Kidney (tissue), 14 donors: ENCODE measurements around the gene GDPD4. TPM values are rescaled to one million over a fixed set of nuclear protein-coding genes. Genes with fewer than 3 reads are reported as not detected.

ENCODE experiments used
- DNase-seq, 5 donors: peaks; one replicate each; pipeline ENCODE4 v3.0.0-alpha.2; 2013 to 2020
- FAIRE-seq: peaks from 2 replicates; lab custom pipeline; 2012; peaks lifted over from hg19 to GRCh38; lab: Jason Lieb, UNC
- H3K27ac ChIP-seq, 2 donors: one replicate each; pipeline ENCODE4 v1.7.0; 2013; ENCODE audit warnings: low read depth in 2 of 2, low read length in 2 of 2, inconsistent platforms in 1 of 2
- H3K27me3 ChIP-seq: one replicate; pipeline ENCODE4 v1.7.1; 2013; ENCODE audit warnings: low read length, inconsistent platforms; ENCODE audit not compliant: control insufficient read depth, insufficient read depth
- H3K36me3 ChIP-seq, 3 donors: one replicate each; pipeline versions ENCODE4 v1.7.0 to v1.7.1; 2013; ENCODE audit warnings: low read length in 3 of 3, control low read depth in 1 of 3, inconsistent platforms in 1 of 3; ENCODE audit not compliant: insufficient read depth in 3 of 3, control insufficient read depth in 2 of 3
- H3K4me1 ChIP-seq, 3 donors: one replicate each; pipeline versions ENCODE4 v1.7.0 to v1.7.1; 2013; ENCODE audit warnings: low read length in 3 of 3, inconsistent platforms in 1 of 3, low read depth in 1 of 3; ENCODE audit not compliant: control insufficient read depth in 2 of 3, insufficient read depth in 2 of 3
- H3K4me3 ChIP-seq, 3 donors: one replicate each; pipeline versions ENCODE4 v1.7.0 to v1.8.1; 2013; ENCODE audit warnings: low read length in 3 of 3, control low read depth in 1 of 3, inconsistent platforms in 1 of 3
- H3K9ac ChIP-seq, 3 donors: one replicate each; pipeline versions ENCODE4 v1.7.0 to v1.7.1; 2013; ENCODE audit warnings: low read length in 3 of 3, control low read depth in 1 of 3, inconsistent platforms in 1 of 3
- H3K9me3 ChIP-seq, 3 donors: one replicate each; pipeline versions ENCODE4 v1.7.0 to v1.7.1; 2013; ENCODE audit warnings: low read length in 3 of 3, control low read depth in 1 of 3, inconsistent platforms in 1 of 3; ENCODE audit not compliant: control insufficient read depth in 2 of 3, insufficient read depth in 1 of 3
- CTCF ChIP-seq: IDR thresholded peaks from 3 replicates; pipeline ENCODE4 v1.5.1; 2012; ENCODE audit warnings: mild to moderate bottlenecking, moderate library complexity, borderline replicate concordance; ENCODE audit not compliant: insufficient read depth; ENCODE audit errors: extremely low read depth
- intact Hi-C: fragments of 100-400 bp; cut with DNase I; formaldehyde crosslinking; loops from one replicate; pipeline ENCODE4 v1.11.1; 2022
- polyA plus RNA-seq: library from polyadenylated mRNA; stranded (reverse); fragments of 350-450 nt; fragmentation: Illumina TruSeq; extraction: RNeasy Lipid Tissue Mini Kit (QIAGEN cat#74804); gene quantifications from one replicate; pipeline ENCODE4 v1.2.3, GENCODE V29; 2014; ENCODE audit warnings: low read depth, low replicate concordance; ENCODE audit not compliant: insufficient read depth
- total RNA-seq: library from RNA; stranded (reverse); fragmentation: NEBNext Ultra II Directional; extraction: Animal tissue kit (Norgen Biotek cat#: 25700); gene quantifications from one replicate; pipeline ENCODE4 v1.2.1, GENCODE V29; 2021
- donor health status: control.
- donor health status: control.
- donor health status: control.
- donor health status: control.
- donor health status: control.
- donor health status: DM: yes; HTN: yes; CAD: no.
- donor health status: Normal renal cell carcinoma (clear cell type).

Gene GDPD4
- total and polyA plus RNA-seq, 2 donors from 2014 or later: not detected

- H3K4me3 ChIP-seq: peak overlapping the region in 1 of 3 donors; percentile 33
- DNase-seq (peak in 1 of 5 donors; percentile 59), FAIRE-seq (no peak)
- TF ChIP-seq CTCF: no peak
- intact Hi-C loops: loop anchor here (10.0 kb wide), 1 partner anchor 343 kb away; no protein-coding TSS in a partner anchor
- H3K9ac ChIP-seq: peak overlapping the region in 1 of 3 donors; percentile 16
- H3K27ac ChIP-seq: no peak overlapping the region
- H3K9me3 ChIP-seq: peaks cover 0 to 1% (median 0%) of the 10 kb centered on the region in 3 donors
- no peaks in the 10 kb centered on the region for H3K27me3 ChIP-seq
- peaks cover 0 to 7% (median 0%) of the 10 kb centered on the region in 3 donors for H3K4me1 ChIP-seq
- peaks cover 0 to 5% (median 0%) of the 10 kb centered on the region in 3 donors for H3K36me3 ChIP-seq
Measured at GRCh38 chr11:77191429-77191822, 110.1 kb downstream of the GDPD4 start.

GRCh38 chr11:77190331-77191075 is 111.0 kb downstream of the GDPD4 start:
- no peak for FAIRE-seq
- H3K4me1 ChIP-seq: peaks cover 0 to 7% (median 0%) of the 10 kb centered on the region in 3 donors
- no peak for TF ChIP-seq CTCF
- peaks cover 0 to 5% (median 0%) of the 10 kb centered on the region in 3 donors for H3K36me3 ChIP-seq
- no peak overlapping the region for H3K27ac ChIP-seq
- H3K27me3 ChIP-seq: no peaks in the 10 kb centered on the region
- DNase-seq: peak in 1 of 5 donors; percentile 65
- no peak overlapping the region for H3K9ac ChIP-seq
- intact Hi-C loops: loop anchor here (10.0 kb wide), 1 partner anchor 344 kb away; no protein-coding TSS in a partner anchor
- H3K4me3 ChIP-seq: no peak overlapping the region
- peaks cover 0 to 1% (median 0%) of the 10 kb centered on the region in 3 donors for H3K9me3 ChIP-seq

GRCh38 chr11:77189588-77190210 is 111.8 kb downstream of the GDPD4 start:
- no peaks in the 10 kb centered on the region for H3K27me3 ChIP-seq
- peaks cover 0 to 5% (median 0%) of the 10 kb centered on the region in 3 donors for H3K36me3 ChIP-seq
- no peak overlapping the region for H3K9ac ChIP-seq
- no peak overlapping the region for H3K27ac ChIP-seq
- intact Hi-C loops: loop anchor here (10.0 kb wide), 1 partner anchor 345 kb away; no protein-coding TSS in a partner anchor
- FAIRE-seq: no peak
- H3K4me3 ChIP-seq: no peak overlapping the region
- TF ChIP-seq CTCF: no peak
- H3K9me3 ChIP-seq: peaks cover 0 to 1% (median 0%) of the 10 kb centered on the region in 3 donors
- peak in 1 of 5 donors; percentile 76 for DNase-seq
- peaks cover 0 to 7% (median 0%) of the 10 kb centered on the region in 3 donors for H3K4me1 ChIP-seq
